ENCODE data around the gene ZNF532. TPM values are rescaled to one million over a fixed set of nuclear protein-coding genes. Genes with fewer than 3 reads are reported as not detected.

Gene ZNF532
- total RNA-seq, 1 donor from 2014 or later, result 137 TPM

GRCh38 chr18:59006461-59007067 lies 141.9 kb downstream of the ZNF532 start:
- H4K20me1 ChIP-seq (ENCODE audit: low read depth), result no peaks in the 10 kb centered on the region
- no peaks in the 10 kb centered on the region for H3K79me2 ChIP-seq (ENCODE audit: low read depth)
- no peak overlapping the region for H2AFZ ChIP-seq (replicated peaks)
- peaks cover 10% of the 10 kb centered on the region for H3K4me1 ChIP-seq
- Mint-ChIP-seq H3K9me3 (peaks cover 11% of the 10 kb centered on the region), H3K27me3 (ENCODE audit: insufficient read depth, low read depth) (peaks cover 2% of the 10 kb centered on the region), H3K4me3 (no peak overlapping the region), H3K4me1 (peaks cover 21% of the 10 kb centered on the region), H3K27ac (no peak overlapping the region), H3K36me3 (no peaks in the 10 kb centered on the region)
- no peak overlapping the region for H3K4me2 ChIP-seq
- no peak for DNase-seq (ENCODE audit: low spot score)
- no peak overlapping the region for H3K4me3 ChIP-seq
- TF ChIP-seq EZH2phosphoT487 (IDR thresholded peaks at IDR 0.05), result no peak
- no peak for TF ChIP-seq EZH2 (IDR thresholded peaks at IDR 0.05)
- no peak for TF ChIP-seq CTCF (IDR thresholded peaks at IDR 0.05)
- H3K9ac ChIP-seq, result no peak overlapping the region
- H3F3A ChIP-seq (ENCODE audit: low read depth), result peaks cover 6% of the 10 kb centered on the region
- no peaks in the 10 kb centered on the region for H3K27me3 ChIP-seq
- no peaks in the 10 kb centered on the region for H3K9me3 ChIP-seq (ENCODE audit: low read depth)
- H3K27ac ChIP-seq, result no peak overlapping the region
- no peaks in the 10 kb centered on the region for H3K36me3 ChIP-seq

- no peaks in the 10 kb centered on the region for H3K27me3 ChIP-seq
- H3K36me3 ChIP-seq, result no peaks in the 10 kb centered on the region
- TF ChIP-seq CTCF (IDR thresholded peaks at IDR 0.05), result no peak
- TF ChIP-seq EZH2 (IDR thresholded peaks at IDR 0.05), result no peak
- no peak for TF ChIP-seq EZH2phosphoT487 (IDR thresholded peaks at IDR 0.05)
- H3K4me3 ChIP-seq, result no peak overlapping the region
- H3K9me3 Mint-ChIP-seq, result peaks cover 5% of the 10 kb centered on the region
- no peak overlapping the region for H3K4me3 Mint-ChIP-seq
- no peaks in the 10 kb centered on the region for H3K36me3 Mint-ChIP-seq
- no peaks in the 10 kb centered on the region for H4K20me1 ChIP-seq (ENCODE audit: low read depth)
- no peaks in the 10 kb centered on the region for H3K9me3 ChIP-seq (ENCODE audit: low read depth)
- H3K27ac ChIP-seq, result no peak overlapping the region
- peaks cover 2% of the 10 kb centered on the region for H3K27me3 Mint-ChIP-seq (ENCODE audit: insufficient read depth, low read depth)
- DNase-seq (ENCODE audit: low spot score), result no peak
- H3K27ac Mint-ChIP-seq, result no peak overlapping the region
- no peaks in the 10 kb centered on the region for H3F3A ChIP-seq (ENCODE audit: low read depth)
- no peak overlapping the region for H3K9ac ChIP-seq
- no peak overlapping the region for H2AFZ ChIP-seq (replicated peaks)
- no peak overlapping the region for H3K4me2 ChIP-seq
- peaks cover 7% of the 10 kb centered on the region for H3K4me1 ChIP-seq
- no peaks in the 10 kb centered on the region for H3K79me2 ChIP-seq (ENCODE audit: low read depth)
- peaks cover 22% of the 10 kb centered on the region for H3K4me1 Mint-ChIP-seq
These were observed 143.8 kb downstream of the ZNF532 start for GRCh38 chr18:59008302-59008974.

- H3K4me3 Mint-ChIP-seq, result no peak overlapping the region
- Histone ChIP-seq H3K27me3 (no peaks in the 10 kb centered on the region), H3F3A (ENCODE audit: low read depth) (no peaks in the 10 kb centered on the region), H3K4me1 (peaks cover 7% of the 10 kb centered on the region), H3K4me2 (no peak overlapping the region), H3K36me3 (no peaks in the 10 kb centered on the region), H3K79me2 (ENCODE audit: low read depth) (no peaks in the 10 kb centered on the region), H3K4me3 (no peak overlapping the region), H3K9ac (no peak overlapping the region), H3K9me3 (ENCODE audit: low read depth) (no peaks in the 10 kb centered on the region), H2AFZ (replicated peaks) (no peak overlapping the region), H4K20me1 (ENCODE audit: low read depth) (no peaks in the 10 kb centered on the region), H3K27ac (no peak overlapping the region)
- no peak overlapping the region for H3K27ac Mint-ChIP-seq
- H3K27me3 Mint-ChIP-seq (ENCODE audit: insufficient read depth, low read depth), result peaks cover 2% of the 10 kb centered on the region
- no peak for DNase-seq (ENCODE audit: low spot score)
- TF ChIP-seq EZH2 (IDR thresholded peaks at IDR 0.05), result no peak
- H3K36me3 Mint-ChIP-seq, result no peaks in the 10 kb centered on the region
- H3K9me3 Mint-ChIP-seq, result peaks cover 4% of the 10 kb centered on the region
- H3K4me1 Mint-ChIP-seq, result peaks cover 17% of the 10 kb centered on the region
These were observed 145.2 kb downstream of the ZNF532 start for GRCh38 chr18:59009846-59010245.

- H3K4me3 ChIP-seq, result no peak overlapping the region
- H3K36me3 ChIP-seq, result no peaks in the 10 kb centered on the region
- H3K36me3 Mint-ChIP-seq, result no peaks in the 10 kb centered on the region
- no peak overlapping the region for H3K27ac ChIP-seq
- no peaks in the 10 kb centered on the region for H3K27me3 ChIP-seq
- H3K27me3 Mint-ChIP-seq (ENCODE audit: insufficient read depth, low read depth), result no peaks in the 10 kb centered on the region
- H4K20me1 ChIP-seq (ENCODE audit: low read depth), result no peaks in the 10 kb centered on the region
- DNase-seq (ENCODE audit: low spot score), result no peak
- TF ChIP-seq EZH2 (IDR thresholded peaks at IDR 0.05), result no peak
- TF ChIP-seq CTCF (IDR thresholded peaks at IDR 0.05), result no peak
- no peak for TF ChIP-seq EZH2phosphoT487 (IDR thresholded peaks at IDR 0.05)
- H3K27ac Mint-ChIP-seq, result no peak overlapping the region
- H3K4me2 ChIP-seq, result no peak overlapping the region
- no peaks in the 10 kb centered on the region for H3K79me2 ChIP-seq (ENCODE audit: low read depth)
- no peak overlapping the region for H3K4me3 Mint-ChIP-seq
- no peaks in the 10 kb centered on the region for H3K4me1 ChIP-seq
- H3K9ac ChIP-seq, result no peak overlapping the region
- H3F3A ChIP-seq (ENCODE audit: low read depth), result no peaks in the 10 kb centered on the region
- peaks cover 13% of the 10 kb centered on the region for H3K4me1 Mint-ChIP-seq
- H3K9me3 ChIP-seq (ENCODE audit: low read depth), result no peaks in the 10 kb centered on the region
- peaks cover 4% of the 10 kb centered on the region for H3K9me3 Mint-ChIP-seq
- H2AFZ ChIP-seq (replicated peaks), result no peak overlapping the region
These were observed 146.6 kb downstream of the ZNF532 start for GRCh38 chr18:59011289-59011688.
